Thoracic aorta (tissue), 2 donors: ENCODE data around the gene SORCS1. TPM values are rescaled to one million over a fixed set of nuclear protein-coding genes. Genes with fewer than 3 reads are reported as not detected.

ENCODE experiments used
- ATAC-seq: fragments of 150-250 bp; one replicate; pipeline ENCODE4 v1.8.0; 2017; ENCODE audit warnings: low read depth; ENCODE audit not compliant: insufficient number of reproducible peaks, low FRiP score
- DNase-seq: peaks from one replicate; pipeline ENCODE4 v3.0.0-alpha.2; 2020; ENCODE audit warnings: low spot score
- H3K27ac ChIP-seq, 2 donors: fragments of 200-600 bp; sonication (generic); 1 replicate in 1 of 2; 2 replicates in 1 of 2; pipeline ENCODE4 v1.5.1; 2016; ENCODE audit warnings: mild to moderate bottlenecking in 2 of 2, moderate library complexity in 2 of 2
- H3K27me3 ChIP-seq: fragments of 200-600 bp; sonication (generic); replicated peaks from 2 replicates; pipeline ENCODE4 v1.6.0; 2016; ENCODE audit warnings: mild to moderate bottlenecking; ENCODE audit not compliant: insufficient read depth
- H3K36me3 ChIP-seq: fragments of 200-600 bp; sonication (generic); one replicate; pipeline ENCODE4 v1.5.1; 2016
- H3K4me1 ChIP-seq, 2 donors: fragments of 200-600 bp; sonication (generic); 1 replicate in 1 of 2; 2 replicates in 1 of 2; pipeline versions ENCODE4 v1.5.1 to v1.6.0; 2016; ENCODE audit warnings: low read depth in 2 of 2, mild to moderate bottlenecking in 1 of 2; ENCODE audit not compliant: control insufficient read depth in 1 of 2
- H3K4me3 ChIP-seq: fragments of 200-600 bp; sonication (generic); 2 replicates; pipeline ENCODE4 v1.5.1; 2016; ENCODE audit warnings: mild to moderate bottlenecking
- H3K9me3 ChIP-seq: fragments of 200-600 bp; sonication (generic); 2 replicates; pipeline ENCODE4 v1.5.1; 2016
- total RNA-seq, 2 donors: library from RNA; depleted of rRNA; stranded (reverse); fragments of >200 nt; gene quantifications; one replicate each; pipeline versions ENCODE4 v1.1.0 to v1.2.3, GENCODE V29; 2016
- TF ChIP-seq, protein P1 (sequence below): fragments of 200-600 bp; sonication (generic); IDR thresholded peaks from one replicate; pipeline ENCODE4 v1.5.1; 2019; ENCODE audit warnings: antibody characterized with exemption

The SORCS1 gene
- total RNA-seq, 2 donors from 2014 or later = 0.27 to 1.1 TPM

DNA sequence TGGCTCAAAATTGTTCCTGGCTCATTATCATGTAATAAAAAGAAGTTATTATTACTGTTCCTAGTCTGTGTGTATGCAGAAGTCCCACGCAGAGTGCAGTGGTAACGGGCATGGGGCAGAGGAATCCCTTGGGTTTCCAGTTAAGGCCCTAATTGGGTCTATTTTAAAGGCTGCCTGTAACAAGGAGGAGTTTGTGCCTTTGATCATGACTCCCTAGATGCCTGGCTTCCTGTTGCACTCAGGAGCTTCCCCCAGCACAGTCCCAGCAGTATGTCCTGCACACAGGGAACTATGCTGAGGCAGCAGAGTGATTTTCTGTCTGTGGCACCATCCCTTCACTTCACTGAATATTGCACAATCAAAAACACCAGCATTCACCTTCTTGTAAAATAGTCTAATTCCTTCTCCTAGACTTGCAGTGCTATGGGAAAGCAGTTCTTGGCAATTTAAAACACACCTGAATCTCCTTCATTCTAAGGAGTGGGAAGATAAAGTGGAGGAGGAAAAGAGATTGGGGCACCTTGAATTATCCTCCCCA is 22.9 kb downstream of the SORCS1 start:
- DNase-seq (no peak), ATAC-seq (no peak)
- Histone ChIP-seq H3K4me1 (no peaks in the 10 kb centered on the region), H3K27ac (no peak overlapping the region), H3K27me3 (no peaks in the 10 kb centered on the region), H3K4me3 (no peak overlapping the region), H3K9me3 (no peaks in the 10 kb centered on the region), H3K36me3 (no peaks in the 10 kb centered on the region)
- TF ChIP-seq, protein P1, sequence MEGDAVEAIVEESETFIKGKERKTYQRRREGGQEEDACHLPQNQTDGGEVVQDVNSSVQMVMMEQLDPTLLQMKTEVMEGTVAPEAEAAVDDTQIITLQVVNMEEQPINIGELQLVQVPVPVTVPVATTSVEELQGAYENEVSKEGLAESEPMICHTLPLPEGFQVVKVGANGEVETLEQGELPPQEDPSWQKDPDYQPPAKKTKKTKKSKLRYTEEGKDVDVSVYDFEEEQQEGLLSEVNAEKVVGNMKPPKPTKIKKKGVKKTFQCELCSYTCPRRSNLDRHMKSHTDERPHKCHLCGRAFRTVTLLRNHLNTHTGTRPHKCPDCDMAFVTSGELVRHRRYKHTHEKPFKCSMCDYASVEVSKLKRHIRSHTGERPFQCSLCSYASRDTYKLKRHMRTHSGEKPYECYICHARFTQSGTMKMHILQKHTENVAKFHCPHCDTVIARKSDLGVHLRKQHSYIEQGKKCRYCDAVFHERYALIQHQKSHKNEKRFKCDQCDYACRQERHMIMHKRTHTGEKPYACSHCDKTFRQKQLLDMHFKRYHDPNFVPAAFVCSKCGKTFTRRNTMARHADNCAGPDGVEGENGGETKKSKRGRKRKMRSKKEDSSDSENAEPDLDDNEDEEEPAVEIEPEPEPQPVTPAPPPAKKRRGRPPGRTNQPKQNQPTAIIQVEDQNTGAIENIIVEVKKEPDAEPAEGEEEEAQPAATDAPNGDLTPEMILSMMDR = no peak

DNA sequence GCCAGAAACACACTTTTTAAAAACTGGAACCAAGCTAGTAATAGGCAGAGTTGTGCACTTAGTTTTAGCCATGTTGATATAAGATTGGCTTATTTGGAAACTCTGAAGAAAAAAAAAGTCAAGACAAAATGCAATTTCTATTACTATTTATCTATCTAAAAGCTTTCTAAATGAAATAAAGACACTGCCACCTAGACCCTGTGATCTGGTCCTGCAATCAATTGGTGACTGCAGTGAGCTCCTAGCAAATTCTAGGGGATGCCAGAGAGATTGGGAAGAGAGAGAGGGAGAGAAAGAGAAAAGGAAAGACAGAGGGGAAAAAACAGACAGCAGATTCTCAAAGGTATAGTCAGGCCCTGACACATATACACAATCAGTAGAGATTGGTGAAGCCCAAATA is 25.3 kb downstream of the SORCS1 start:
- no peak overlapping the region for H3K27ac ChIP-seq
- no peaks in the 10 kb centered on the region for H3K36me3 ChIP-seq
- ATAC-seq = no peak
- H3K4me3 ChIP-seq = no peak overlapping the region
- H3K27me3 ChIP-seq = no peaks in the 10 kb centered on the region
- H3K9me3 ChIP-seq = no peaks in the 10 kb centered on the region
- no peak for DNase-seq
- TF ChIP-seq, protein P1 = no peak
- no peaks in the 10 kb centered on the region for H3K4me1 ChIP-seq

DNA sequence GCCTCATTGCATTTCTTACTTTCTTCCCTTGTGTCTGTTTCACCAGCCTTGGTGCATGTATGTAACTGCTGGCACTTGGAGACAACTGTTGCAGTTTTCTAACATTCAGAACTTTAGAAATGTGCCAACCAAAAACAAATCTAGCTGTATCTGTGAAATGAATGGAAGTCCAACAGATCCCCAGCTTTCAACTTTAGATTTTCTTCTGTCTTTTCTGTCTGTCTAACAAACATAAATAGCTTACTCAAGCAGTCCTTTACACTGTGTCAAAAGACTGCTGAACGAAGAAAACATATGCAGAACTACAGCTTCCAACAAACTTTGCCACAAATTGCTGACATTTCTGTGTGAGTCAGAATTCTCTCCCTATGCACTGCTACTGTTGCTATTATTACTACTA is 30.9 kb downstream of the SORCS1 start:
- H3K27ac ChIP-seq = no peak overlapping the region
- H3K9me3 ChIP-seq = no peaks in the 10 kb centered on the region

DNA sequence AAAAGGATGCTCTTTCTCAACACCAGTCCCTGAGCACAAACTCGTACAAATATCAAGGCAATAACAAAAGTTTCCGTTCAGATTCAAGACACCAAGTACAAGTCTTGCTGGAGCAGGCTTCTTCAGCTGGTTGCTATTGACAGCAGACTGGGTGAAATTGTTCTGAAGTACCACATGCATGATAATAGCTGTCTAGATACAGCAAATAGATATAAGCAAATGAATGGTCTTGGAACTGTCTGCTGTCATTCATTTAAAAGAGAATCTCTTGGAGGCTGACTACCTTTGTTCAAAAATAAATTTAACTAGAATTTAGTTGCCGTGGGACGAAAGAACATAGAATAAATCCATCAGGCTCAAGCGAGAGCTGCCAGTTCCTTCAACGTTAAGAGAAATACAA is 35.5 kb downstream of the SORCS1 start:
- Histone ChIP-seq H3K4me3 (no peak overlapping the region), H3K36me3 (no peaks in the 10 kb centered on the region), H3K4me1 (no peaks in the 10 kb centered on the region), H3K27ac (no peak overlapping the region), H3K27me3 (no peaks in the 10 kb centered on the region), H3K9me3 (no peaks in the 10 kb centered on the region)
- DNase-seq = no peak
- ATAC-seq = no peak
- TF ChIP-seq, protein P1 = no peak

More for the DNA sequence above, 30.9 kb downstream of the SORCS1 start:
- Histone ChIP-seq H3K36me3 (no peaks in the 10 kb centered on the region), H3K4me1 (no peaks in the 10 kb centered on the region), H3K4me3 (no peak overlapping the region), H3K27me3 (no peaks in the 10 kb centered on the region)
- ATAC-seq = no peak
- TF ChIP-seq, protein P1 = no peak
- no peak for DNase-seq

DNA sequence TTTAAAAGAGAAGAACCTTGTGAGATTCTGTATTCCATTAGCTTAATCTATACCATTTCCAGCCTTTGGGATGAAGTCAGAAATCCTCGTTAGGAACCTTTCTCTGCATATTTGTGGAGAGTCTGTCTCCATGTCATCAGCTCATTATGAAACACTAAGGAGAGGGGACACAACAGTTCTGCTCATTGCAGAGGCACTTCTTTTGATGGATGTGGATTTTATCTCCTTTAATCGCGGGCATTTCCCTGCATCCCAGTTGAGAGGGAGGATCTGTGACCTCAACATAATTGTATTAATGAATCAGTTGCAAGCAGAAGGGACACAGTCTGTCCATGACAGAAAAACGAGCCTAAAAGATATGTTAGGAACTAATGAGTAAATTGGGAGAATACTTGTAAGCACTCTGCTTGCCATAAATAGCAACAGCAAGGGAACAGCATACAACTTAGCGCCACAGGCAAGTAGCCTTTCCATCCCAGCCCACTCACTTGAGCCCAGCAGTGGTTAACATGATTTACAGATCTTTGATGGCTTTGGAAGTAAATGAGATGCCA is 37.9 kb downstream of the SORCS1 start:
- Histone ChIP-seq H3K36me3 (no peaks in the 10 kb centered on the region), H3K27me3 (no peaks in the 10 kb centered on the region), H3K4me3 (no peak overlapping the region), H3K4me1 (no peaks in the 10 kb centered on the region), H3K9me3 (no peaks in the 10 kb centered on the region), H3K27ac (no peak overlapping the region)
- DNase-seq = no peak
- TF ChIP-seq, protein P1 = no peak
- ATAC-seq = no peak
